ENCODE results near the gene ACOT9.

The ACOT9 gene

GRCh38 chrX:23667239-23668177 lies 75.6 kb downstream of the ACOT9 start, which contains the start of gene PRDX4:
Gene PRDX4, plus strand, starts transcription at chrX:23667493. Its CDS starts 78 bp downstream, at chrX:23667571.
- CTCF ChIA-PET: no interaction called here
- POLR2A ChIA-PET: no interaction called here
- DNase-seq (ENCODE audit: low read depth, low spot score): peak; percentile 29
- TF ChIP-seq, protein P1, sequence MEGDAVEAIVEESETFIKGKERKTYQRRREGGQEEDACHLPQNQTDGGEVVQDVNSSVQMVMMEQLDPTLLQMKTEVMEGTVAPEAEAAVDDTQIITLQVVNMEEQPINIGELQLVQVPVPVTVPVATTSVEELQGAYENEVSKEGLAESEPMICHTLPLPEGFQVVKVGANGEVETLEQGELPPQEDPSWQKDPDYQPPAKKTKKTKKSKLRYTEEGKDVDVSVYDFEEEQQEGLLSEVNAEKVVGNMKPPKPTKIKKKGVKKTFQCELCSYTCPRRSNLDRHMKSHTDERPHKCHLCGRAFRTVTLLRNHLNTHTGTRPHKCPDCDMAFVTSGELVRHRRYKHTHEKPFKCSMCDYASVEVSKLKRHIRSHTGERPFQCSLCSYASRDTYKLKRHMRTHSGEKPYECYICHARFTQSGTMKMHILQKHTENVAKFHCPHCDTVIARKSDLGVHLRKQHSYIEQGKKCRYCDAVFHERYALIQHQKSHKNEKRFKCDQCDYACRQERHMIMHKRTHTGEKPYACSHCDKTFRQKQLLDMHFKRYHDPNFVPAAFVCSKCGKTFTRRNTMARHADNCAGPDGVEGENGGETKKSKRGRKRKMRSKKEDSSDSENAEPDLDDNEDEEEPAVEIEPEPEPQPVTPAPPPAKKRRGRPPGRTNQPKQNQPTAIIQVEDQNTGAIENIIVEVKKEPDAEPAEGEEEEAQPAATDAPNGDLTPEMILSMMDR (IDR thresholded peaks at IDR 0.05; ENCODE audit: insufficient read depth, low read length, missing control alignments): no peak
- peak within 1 kb of the TSS; percentile 78 for H3K4me3 ChIP-seq (ENCODE audit: low read depth, low read length)

- DNase-seq (ENCODE audit: low read depth, low spot score): no peak
- ChIA-PET POLR2A (no interaction called here), CTCF (no interaction called here)
- TF ChIP-seq, protein P1 (IDR thresholded peaks at IDR 0.05; ENCODE audit: insufficient read depth, low read length, missing control alignments): no peak
- no peak overlapping the region for H3K4me3 ChIP-seq (ENCODE audit: low read depth, low read length)
Measured at GRCh38 chrX:23666282-23666681, 76.8 kb downstream of the ACOT9 start.

DNA sequence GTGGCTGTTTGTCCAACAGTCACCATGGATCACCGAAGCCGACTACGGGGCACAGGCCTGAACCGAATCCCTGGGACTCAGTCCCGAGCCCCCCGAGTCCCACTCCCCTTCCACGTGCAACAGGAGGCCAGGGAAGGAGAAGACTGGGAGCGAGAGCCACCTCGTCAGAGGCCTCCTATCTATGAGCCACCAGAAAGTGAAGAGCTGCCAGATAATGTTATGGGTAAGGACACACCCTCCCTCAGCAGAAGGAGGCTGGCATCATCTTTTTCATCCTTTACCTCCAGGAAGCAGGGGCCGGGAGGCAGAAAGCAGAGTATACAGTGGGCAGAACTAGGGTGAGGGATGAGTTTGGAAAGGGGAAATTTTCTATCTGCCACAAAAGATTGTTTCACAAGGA lies 78.6 kb downstream of the ACOT9 start:
- DNase-seq (ENCODE audit: low read depth, low spot score): no peak
- no peak overlapping the region for H3K4me3 ChIP-seq (ENCODE audit: low read depth, low read length)
- POLR2A ChIA-PET: no interaction called here
- TF ChIP-seq, protein P1 (IDR thresholded peaks at IDR 0.05; ENCODE audit: insufficient read depth, low read length, missing control alignments): no peak
- CTCF ChIA-PET: no interaction called here

- TF ChIP-seq, protein P1 (IDR thresholded peaks at IDR 0.05; ENCODE audit: insufficient read depth, low read length, missing control alignments): no peak
- ChIA-PET CTCF (no interaction called here), POLR2A (no interaction called here)
- DNase-seq (ENCODE audit: low read depth, low spot score): peak; percentile 34
- H3K4me3 ChIP-seq (ENCODE audit: low read depth, low read length): no peak overlapping the region
Measured at GRCh38 chrX:23662853-23663252, 80.2 kb downstream of the ACOT9 start.

DNA sequence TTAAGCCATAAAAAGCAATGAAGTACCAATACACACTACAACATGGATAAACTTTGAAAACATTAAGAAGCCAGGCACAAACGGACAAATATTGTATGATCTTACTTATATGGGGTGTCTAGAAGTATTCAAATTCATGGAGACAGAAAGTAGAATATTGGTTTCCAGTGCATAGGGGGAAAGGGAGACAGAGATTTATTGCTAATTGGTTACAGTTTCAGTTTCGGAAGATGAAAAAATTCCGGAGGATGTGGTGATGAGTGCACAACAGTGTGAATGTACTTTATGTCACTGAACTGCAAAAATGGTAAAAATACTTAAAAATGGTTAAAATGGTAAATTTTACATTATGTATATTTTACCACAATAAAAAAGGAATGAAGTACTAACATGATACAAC lies 80.9 kb downstream of the ACOT9 start:
- DNase-seq (ENCODE audit: low read depth, low spot score): no peak
- no peak overlapping the region for H3K4me3 ChIP-seq (ENCODE audit: low read depth, low read length)
- CTCF ChIA-PET: no interaction called here
- POLR2A ChIA-PET: no interaction called here
- TF ChIP-seq, protein P1 (IDR thresholded peaks at IDR 0.05; ENCODE audit: insufficient read depth, low read length, missing control alignments): no peak

- ChIA-PET POLR2A (no interaction called here), CTCF (no interaction called here)
- DNase-seq (ENCODE audit: low read depth, low spot score): no peak
- no peak overlapping the region for H3K4me3 ChIP-seq (ENCODE audit: low read depth, low read length)
- TF ChIP-seq, protein P1 (IDR thresholded peaks at IDR 0.05; ENCODE audit: insufficient read depth, low read length, missing control alignments): no peak
Measured at GRCh38 chrX:23661671-23662070, 81.4 kb downstream of the ACOT9 start.
